Activated T-helper 17 cell treated with anti-CD3 and anti-CD28 coated beads, Interleukin-2, amount 50 U/mL, for 72 hours (primary cell): Measurements from ENCODE around the gene ASB11. TPM values are rescaled to one million over a fixed set of nuclear protein-coding genes. Genes with fewer than 3 reads are reported as not detected.
"Not testable (repeated sequence)": the region's sequence is repeated elsewhere in the genome, so short reads cannot be mapped to it uniquely, and the experiment has no call there.

Experiments
- ATAC-seq: fragments of 150-1000 bp; cut with Tn5 transposase; replicated peaks from 2 replicates; pipeline ENCODE4 v1.10.0; 2021; ENCODE audit warnings: mild to moderate bottlenecking, moderate library complexity
- H3K27ac Mint-ChIP-seq: one replicate; pipeline ENCODE4 v1.8.0; 2022; ENCODE audit warnings: mixed read lengths
- H3K27me3 Mint-ChIP-seq: one replicate; pipeline ENCODE4 v1.8.0; 2022; ENCODE audit warnings: mixed read lengths
- H3K36me3 Mint-ChIP-seq: one replicate; pipeline ENCODE4 v1.8.0; 2022; ENCODE audit warnings: low read depth, mild to moderate bottlenecking, mixed read lengths
- H3K4me1 Mint-ChIP-seq: one replicate; pipeline ENCODE4 v1.8.0; 2022; ENCODE audit warnings: mixed read lengths
- H3K4me3 Mint-ChIP-seq: one replicate; pipeline ENCODE4 v1.8.0; 2022; ENCODE audit warnings: mild to moderate bottlenecking, mixed read lengths
- H3K9me3 Mint-ChIP-seq: one replicate; pipeline ENCODE4 v1.8.0; 2022; ENCODE audit warnings: mixed read lengths
- total RNA-seq, 2 donors: library from RNA; stranded (reverse); gene quantifications; one replicate each; pipeline ENCODE4 v1.2.3, GENCODE V29; 2022

The ASB11 gene
- total RNA-seq, 2 donors from 2014 or later: not detected

DNA sequence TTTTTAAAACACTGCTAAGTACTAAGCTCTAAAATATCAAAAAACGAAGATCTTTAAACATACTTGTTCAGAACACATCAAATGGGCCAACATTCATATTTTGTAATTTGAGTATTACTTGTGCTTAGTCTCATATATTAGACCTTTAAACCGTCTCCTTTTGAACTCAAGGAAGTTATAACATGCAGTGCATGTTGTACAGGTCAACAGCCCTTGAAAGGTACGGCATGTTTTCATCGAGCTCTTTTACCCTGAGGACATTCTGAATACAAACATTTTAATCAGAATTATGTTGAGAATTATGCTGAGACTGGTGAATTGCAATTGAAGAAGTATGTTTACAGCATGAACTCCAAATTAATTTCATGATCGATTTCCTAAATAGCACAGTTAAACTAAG lies 7.0 kb upstream of the ASB11 start:
- Mint-ChIP-seq H3K4me3 (no peak overlapping the region), H3K36me3 (peaks cover 73% of the 10 kb centered on the region), H3K4me1 (no peaks in the 10 kb centered on the region), H3K27me3 (no peaks in the 10 kb centered on the region), H3K9me3 (no peaks in the 10 kb centered on the region), H3K27ac (no peak overlapping the region)
- no peak for ATAC-seq

DNA sequence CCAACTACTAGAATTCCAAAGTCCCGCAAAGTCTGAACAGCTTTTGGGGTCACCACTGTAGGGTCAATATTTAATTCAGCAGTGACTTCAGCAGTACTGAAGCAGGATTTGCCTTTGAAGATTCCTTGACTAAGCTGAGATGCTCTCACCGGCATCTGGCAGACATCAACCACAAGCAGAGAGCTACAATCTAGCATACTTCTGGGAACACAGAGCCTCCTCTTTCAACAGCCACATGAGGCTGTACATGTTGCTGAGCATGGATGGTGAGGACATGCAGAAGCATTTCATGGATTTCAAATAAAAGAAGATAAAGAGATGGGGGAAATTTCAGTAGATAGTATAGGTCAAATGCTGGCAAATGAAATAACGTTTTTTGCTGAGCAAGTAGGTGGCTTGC lies 6.6 kb upstream of the ASB11 start:
- no peak overlapping the region for H3K4me3 Mint-ChIP-seq
- peaks cover 71% of the 10 kb centered on the region for H3K36me3 Mint-ChIP-seq
- H3K27me3 Mint-ChIP-seq: no peaks in the 10 kb centered on the region
- H3K9me3 Mint-ChIP-seq: no peaks in the 10 kb centered on the region
- no peak overlapping the region for H3K27ac Mint-ChIP-seq
- no peak for ATAC-seq
- H3K4me1 Mint-ChIP-seq: no peaks in the 10 kb centered on the region

DNA sequence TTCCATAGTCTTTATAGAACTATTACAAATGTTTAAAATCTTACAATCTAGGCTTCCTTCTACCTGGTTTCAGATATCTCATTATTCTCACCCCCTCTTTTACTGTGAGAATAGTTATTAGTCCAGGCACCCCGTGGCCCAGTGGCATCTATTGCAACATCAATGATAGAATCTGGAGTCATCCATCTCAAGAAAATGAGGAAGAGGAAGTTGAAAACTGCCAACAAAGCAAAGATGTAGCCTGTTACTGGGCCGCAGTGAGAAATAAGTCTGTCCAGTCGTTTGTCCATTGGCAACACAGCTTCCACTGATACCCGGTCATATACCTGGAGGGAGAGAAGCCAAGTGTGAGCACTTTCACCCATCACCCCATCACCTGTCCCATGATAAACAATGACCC lies 6.0 kb upstream of the ASB11 start:
- H3K27ac Mint-ChIP-seq: no peak overlapping the region
- H3K4me1 Mint-ChIP-seq: no peaks in the 10 kb centered on the region
- ATAC-seq: no peak
- no peak overlapping the region for H3K4me3 Mint-ChIP-seq
- peaks cover 71% of the 10 kb centered on the region for H3K36me3 Mint-ChIP-seq
- no peaks in the 10 kb centered on the region for H3K9me3 Mint-ChIP-seq
- no peaks in the 10 kb centered on the region for H3K27me3 Mint-ChIP-seq

DNA sequence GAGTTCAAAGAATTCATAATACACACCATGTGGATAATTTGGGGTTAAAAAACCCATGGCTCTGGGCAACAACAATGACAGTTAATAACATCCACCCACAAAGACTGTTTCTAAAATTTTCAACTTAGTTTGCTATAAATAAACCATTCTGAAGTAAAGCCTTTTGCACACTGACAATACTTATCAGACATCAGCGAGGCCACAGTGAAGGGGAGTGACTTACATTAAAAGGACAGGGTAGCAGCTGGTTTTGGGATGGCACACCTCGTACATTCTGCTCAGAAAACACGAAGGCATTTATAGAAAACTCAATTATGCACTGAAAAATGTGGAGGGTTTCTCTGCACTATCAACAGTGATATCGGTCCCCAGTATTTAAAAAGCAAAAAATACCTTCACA lies 4.9 kb upstream of the ASB11 start:
- Mint-ChIP-seq H3K27ac (no peak overlapping the region), H3K27me3 (no peaks in the 10 kb centered on the region), H3K4me1 (no peaks in the 10 kb centered on the region), H3K4me3 (no peak overlapping the region), H3K36me3 (peaks cover 65% of the 10 kb centered on the region), H3K9me3 (no peaks in the 10 kb centered on the region)
- ATAC-seq: no peak

DNA sequence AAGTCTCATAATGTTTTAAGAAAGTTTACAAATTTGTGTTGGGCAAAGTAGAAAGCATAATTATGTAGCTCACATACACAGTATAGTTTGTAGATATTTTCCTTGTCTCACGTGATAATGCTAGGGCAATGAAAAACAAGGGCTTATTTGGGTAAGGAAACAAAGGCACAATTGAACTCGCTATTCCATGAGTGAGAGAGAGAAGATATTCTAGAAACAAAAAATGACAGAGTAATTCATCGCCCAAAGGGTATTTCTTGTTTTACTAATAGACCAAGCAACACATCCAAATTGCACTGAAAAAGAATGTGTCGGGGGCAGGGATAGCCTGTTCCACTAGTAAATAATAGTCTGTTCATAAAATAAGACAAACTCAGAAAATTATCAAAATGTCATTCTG lies 3.6 kb upstream of the ASB11 start:
- H3K4me1 Mint-ChIP-seq: no peaks in the 10 kb centered on the region
- H3K36me3 Mint-ChIP-seq: peaks cover 54% of the 10 kb centered on the region
- no peak overlapping the region for H3K4me3 Mint-ChIP-seq
- no peaks in the 10 kb centered on the region for H3K9me3 Mint-ChIP-seq
- no peak overlapping the region for H3K27ac Mint-ChIP-seq
- ATAC-seq: no peak
- H3K27me3 Mint-ChIP-seq: no peaks in the 10 kb centered on the region

DNA sequence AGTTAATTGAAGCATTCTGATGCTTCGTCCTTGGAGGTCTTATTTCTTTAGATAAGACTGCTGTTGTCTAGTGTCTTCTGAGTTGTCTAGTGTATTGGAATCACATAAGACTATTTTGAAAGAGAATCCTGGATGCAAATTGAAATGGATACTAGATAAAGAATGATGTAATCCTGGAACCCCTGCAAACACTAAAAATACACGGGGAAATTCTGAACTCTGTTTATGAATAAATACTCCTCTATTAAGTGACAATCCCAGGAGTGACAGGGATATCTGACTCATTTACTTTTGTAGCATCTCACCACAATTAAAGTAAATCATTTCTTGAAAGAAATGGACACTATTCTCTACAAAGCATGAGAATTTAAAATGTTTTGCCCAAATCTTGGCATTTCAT lies 968 bp downstream of the ASB11 start:
- Mint-ChIP-seq H3K4me1 (no peaks in the 10 kb centered on the region), H3K4me3 (no peak overlapping the region), H3K27me3 (no peaks in the 10 kb centered on the region), H3K9me3 (no peaks in the 10 kb centered on the region), H3K27ac (no peak overlapping the region), H3K36me3 (peaks cover 11% of the 10 kb centered on the region)
- no peak for ATAC-seq

DNA sequence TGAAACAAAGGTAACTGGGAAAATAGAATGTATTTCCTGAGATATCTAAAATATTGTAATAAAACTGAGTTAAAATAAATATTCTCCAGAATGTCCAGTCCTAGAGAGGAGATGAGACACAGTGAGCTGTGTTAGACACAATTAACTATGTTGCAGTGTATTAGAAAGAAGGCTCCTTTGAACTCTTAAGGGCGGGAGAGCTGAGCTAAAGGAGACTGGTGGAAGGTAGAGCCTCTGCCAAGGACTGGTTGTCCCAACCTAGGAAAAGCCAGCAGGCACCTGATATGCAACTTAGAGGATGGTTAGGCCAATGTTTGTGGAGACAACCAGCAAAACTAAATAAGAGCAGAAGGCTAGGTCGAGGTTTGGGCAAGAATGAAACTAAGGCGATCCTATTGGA lies 4.3 kb downstream of the ASB11 start:
- Mint-ChIP-seq H3K9me3 (no peaks in the 10 kb centered on the region), H3K4me1 (no peaks in the 10 kb centered on the region), H3K4me3 (no peak overlapping the region), H3K27me3 (no peaks in the 10 kb centered on the region), H3K27ac (no peak overlapping the region), H3K36me3 (no peaks in the 10 kb centered on the region)
- no peak for ATAC-seq

DNA sequence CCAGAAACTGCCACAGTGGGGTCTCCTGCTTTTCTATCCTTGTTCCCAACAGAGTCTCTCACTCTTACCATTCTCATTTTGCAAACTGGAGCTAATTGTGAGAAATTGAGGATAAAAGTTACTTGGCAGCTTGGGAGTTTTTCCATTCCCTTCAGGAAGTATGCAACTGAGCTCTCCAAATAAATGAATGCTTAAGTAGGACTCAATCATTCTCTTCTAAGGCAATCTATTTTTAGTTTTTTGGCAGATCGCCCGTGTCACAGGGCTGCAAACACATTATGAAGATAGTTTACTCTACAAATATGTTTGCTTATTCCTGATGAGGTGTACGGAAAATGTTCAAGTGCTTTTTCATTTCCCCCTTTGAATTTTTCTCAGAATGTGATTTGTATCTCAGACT lies 5.3 kb downstream of the ASB11 start:
- no peaks in the 10 kb centered on the region for H3K9me3 Mint-ChIP-seq
- no peaks in the 10 kb centered on the region for H3K36me3 Mint-ChIP-seq
- H3K4me3 Mint-ChIP-seq: no peak overlapping the region
- H3K4me1 Mint-ChIP-seq: no peaks in the 10 kb centered on the region
- ATAC-seq: no peak
- no peaks in the 10 kb centered on the region for H3K27me3 Mint-ChIP-seq
- no peak overlapping the region for H3K27ac Mint-ChIP-seq

DNA sequence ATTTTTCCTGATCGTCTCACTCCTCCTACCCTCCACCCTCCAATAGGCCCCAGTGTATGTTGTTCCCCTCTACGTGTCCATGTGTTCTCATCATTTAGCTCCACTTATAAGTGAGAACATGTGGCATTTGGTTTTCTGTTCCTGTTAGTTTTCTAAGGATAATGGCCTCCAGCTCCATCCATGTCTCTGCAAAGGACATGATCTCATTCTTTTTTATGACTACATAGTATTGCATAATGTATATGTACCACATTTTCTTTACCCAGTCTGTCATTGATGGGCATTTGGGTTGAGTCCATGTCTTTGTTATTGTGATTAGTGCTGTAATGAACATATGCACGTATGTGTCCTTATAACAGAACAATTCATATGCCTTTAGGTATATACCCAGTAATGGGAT lies 9.5 kb downstream of the ASB11 start:
- H3K27ac Mint-ChIP-seq, H3K4me3 Mint-ChIP-seq, H3K4me1 Mint-ChIP-seq, H3K9me3 Mint-ChIP-seq, H3K27me3 Mint-ChIP-seq, H3K36me3 Mint-ChIP-seq, ATAC-seq: not testable (repeated sequence)

DNA sequence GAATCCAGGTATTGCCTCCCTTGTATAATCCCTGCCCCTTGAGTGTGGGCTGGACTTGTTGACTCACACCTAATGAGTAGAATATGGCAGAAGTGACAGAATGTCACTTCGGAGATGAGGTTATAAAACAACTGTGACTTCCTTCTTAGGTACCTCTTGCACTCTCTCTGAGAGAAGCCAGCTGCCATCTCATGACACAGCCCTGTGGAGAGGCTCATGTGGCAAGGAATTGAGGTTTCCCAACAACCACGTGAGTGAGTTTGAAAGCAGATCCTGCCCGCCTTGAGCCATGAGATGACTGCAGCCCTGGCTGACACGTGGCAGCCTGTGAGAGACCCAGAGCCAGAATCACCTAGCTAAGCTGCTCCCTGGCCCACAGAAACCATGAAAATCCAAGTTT lies 13.5 kb downstream of the ASB11 start:
- H3K27ac Mint-ChIP-seq: peak overlapping the region; percentile 74
- no peak overlapping the region for H3K4me3 Mint-ChIP-seq
- peak; percentile 96 for ATAC-seq
- H3K4me1 Mint-ChIP-seq: no peaks in the 10 kb centered on the region
- no peaks in the 10 kb centered on the region for H3K36me3 Mint-ChIP-seq
- H3K9me3 Mint-ChIP-seq: no peaks in the 10 kb centered on the region
- no peaks in the 10 kb centered on the region for H3K27me3 Mint-ChIP-seq

DNA sequence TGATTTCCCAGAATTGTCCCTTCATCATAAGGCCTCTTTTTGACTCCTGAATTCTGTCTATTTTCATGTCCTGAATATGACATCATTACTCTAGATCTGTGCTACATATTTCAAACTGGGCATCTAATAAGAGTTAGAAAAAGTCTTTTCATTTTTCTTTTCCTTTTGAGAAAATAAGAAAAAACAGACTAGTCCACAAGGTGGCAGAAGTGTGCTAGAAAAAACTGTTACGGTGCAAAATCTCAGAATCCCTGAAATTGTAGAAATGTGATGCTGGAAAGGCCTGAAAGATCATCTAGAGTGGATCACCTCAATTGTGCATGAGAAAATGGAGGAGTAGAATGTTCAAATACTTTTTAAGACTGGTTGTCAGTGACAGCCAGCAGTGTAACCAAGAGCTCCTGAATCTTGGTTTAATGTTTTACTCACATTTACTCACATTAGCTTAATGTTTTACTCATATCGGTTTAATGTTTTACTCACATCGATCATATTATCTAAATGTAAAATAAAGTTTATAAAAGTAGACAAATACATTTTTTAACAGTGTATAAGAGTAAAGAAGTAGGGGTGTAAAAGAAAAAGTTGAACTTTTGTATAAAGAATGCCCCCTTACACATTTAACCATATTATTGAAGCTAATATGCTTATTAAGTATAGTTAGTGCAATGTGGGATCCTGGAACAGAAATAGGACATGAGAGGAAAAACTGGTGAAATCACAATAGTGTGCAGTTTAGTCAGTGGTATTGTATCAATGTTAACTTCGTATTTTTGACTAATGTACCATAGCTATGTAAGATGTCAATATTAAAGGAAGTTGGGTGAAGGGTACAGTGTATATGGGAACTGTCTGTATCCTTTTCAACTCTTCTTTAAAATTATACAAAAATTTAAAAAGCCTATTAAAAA lies 15.2 kb downstream of the ASB11 start:
- ATAC-seq: no peak
- Mint-ChIP-seq H3K4me3 (no peak overlapping the region), H3K4me1 (no peaks in the 10 kb centered on the region), H3K27me3 (no peaks in the 10 kb centered on the region), H3K9me3 (no peaks in the 10 kb centered on the region), H3K36me3 (no peaks in the 10 kb centered on the region), H3K27ac (no peak overlapping the region)

DNA sequence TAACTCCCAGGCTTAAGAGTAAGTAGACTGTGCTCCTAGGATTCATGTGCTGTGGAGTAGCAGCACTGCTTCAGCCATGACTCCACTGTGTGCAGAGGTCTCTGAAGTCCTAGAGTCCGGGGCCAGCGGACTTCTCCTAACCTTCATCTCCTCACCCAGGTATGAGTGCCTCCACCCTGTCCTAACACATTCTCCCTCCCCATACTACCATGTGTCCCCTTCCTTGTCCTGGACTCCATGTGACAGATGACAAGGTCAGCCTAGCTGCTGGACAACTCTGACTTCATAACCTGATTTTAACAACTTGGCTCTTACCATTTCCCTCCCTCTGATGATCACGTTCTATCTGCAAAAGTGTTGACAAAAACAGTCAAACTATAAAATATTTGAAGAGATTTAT lies 16.7 kb downstream of the ASB11 start:
- Mint-ChIP-seq H3K36me3 (no peaks in the 10 kb centered on the region), H3K4me3 (no peak overlapping the region), H3K27me3 (no peaks in the 10 kb centered on the region), H3K4me1 (no peaks in the 10 kb centered on the region), H3K9me3 (no peaks in the 10 kb centered on the region), H3K27ac (no peak overlapping the region)
- no peak for ATAC-seq

DNA sequence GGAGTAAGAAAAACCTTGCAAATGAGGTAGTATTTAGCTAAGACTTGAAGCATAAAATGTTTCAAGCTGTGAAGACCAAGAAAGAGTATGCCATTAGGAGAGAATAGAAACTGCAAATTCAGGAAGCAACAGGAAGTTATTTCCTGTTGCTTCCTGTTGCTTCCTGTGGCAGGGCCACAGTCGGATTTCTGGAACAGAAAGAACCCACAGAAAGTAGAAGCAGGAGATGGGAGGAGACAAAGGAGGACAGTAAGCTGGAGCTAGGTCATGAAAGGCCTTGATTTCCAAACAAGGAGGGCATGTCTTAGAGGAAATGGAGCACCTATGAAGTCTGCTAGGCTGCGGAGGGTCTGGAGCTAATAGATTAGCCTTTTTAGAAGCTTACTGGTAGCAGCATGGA lies 17.2 kb downstream of the ASB11 start:
- Mint-ChIP-seq H3K4me1 (no peaks in the 10 kb centered on the region), H3K27me3 (no peaks in the 10 kb centered on the region)
- ATAC-seq: no peak

DNA sequence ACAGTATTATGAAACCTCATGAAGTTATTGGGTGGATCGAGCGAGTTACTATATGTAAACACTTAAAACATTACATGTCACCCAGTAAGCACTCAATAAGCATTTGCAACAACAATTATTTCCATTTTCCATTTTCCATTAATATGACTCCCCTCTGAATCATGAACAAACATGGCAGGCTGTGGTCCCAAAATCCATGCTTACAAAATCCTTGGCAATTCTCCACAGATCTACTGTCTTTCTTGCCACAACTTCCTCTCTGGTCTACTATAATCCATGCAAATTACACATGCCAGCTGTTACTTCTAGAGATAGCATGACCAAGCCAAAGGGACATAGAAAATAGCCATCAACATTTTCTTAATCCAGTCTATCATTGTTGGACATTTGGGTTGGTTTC lies 22.0 kb downstream of the ASB11 start:
- Mint-ChIP-seq H3K27me3 (no peaks in the 10 kb centered on the region), H3K4me1 (no peaks in the 10 kb centered on the region), H3K4me3 (no peak overlapping the region), H3K36me3 (no peaks in the 10 kb centered on the region), H3K9me3 (no peaks in the 10 kb centered on the region), H3K27ac (no peak overlapping the region)
- no peak for ATAC-seq

More for the DNA sequence above, 17.2 kb downstream of the ASB11 start:
- Mint-ChIP-seq H3K27ac (no peak overlapping the region), H3K9me3 (no peaks in the 10 kb centered on the region), H3K36me3 (no peaks in the 10 kb centered on the region), H3K4me3 (no peak overlapping the region)

DNA sequence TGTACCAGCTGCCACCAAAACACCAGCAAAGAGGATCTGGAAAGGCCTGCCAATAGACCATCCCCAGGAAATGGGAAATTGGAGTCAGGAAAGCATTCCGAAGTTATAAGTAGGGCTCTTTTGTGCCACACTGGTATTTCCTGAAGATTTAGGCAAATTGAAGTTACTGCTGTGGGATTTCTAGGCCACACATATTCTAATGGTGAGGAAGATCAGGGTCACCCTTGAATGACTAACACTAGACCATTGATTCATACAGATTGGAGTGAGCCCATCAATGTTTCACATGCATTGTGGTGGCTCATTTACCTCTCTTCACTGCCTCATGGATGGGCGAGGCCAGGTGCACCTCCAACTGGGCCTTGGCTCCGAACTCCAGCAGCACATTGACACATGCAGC lies 22.6 kb downstream of the ASB11 start:
- no peaks in the 10 kb centered on the region for H3K9me3 Mint-ChIP-seq
- H3K27ac Mint-ChIP-seq: no peak overlapping the region

DNA sequence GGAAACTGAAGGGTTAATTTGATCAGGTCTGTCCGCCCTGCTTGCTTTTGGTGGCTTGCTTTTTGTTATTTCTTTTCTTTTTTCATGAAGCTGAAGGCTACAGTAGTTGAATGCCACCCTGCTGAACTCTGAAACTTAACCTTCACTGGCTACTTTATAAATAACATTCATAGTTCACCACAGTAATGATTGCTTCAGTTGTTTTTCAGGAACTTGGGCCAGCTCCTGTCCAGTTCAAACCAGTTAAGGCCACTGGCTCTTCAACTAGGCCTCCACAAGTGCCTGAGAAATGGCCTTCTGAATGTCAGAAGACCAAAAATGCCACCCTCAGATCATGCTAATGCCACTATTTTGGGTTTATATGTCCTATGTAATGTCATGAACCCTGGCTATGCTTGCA lies 37.8 kb downstream of the ASB11 start:
- Mint-ChIP-seq H3K4me1 (no peaks in the 10 kb centered on the region), H3K36me3 (no peaks in the 10 kb centered on the region), H3K27me3 (peaks cover 8% of the 10 kb centered on the region), H3K9me3 (no peaks in the 10 kb centered on the region), H3K4me3 (no peak overlapping the region), H3K27ac (no peak overlapping the region)
- no peak for ATAC-seq

More for the DNA sequence above, 22.6 kb downstream of the ASB11 start:
- H3K4me1 Mint-ChIP-seq: no peaks in the 10 kb centered on the region
- H3K27me3 Mint-ChIP-seq: no peaks in the 10 kb centered on the region
- no peak for ATAC-seq
- H3K36me3 Mint-ChIP-seq: no peaks in the 10 kb centered on the region
- no peak overlapping the region for H3K4me3 Mint-ChIP-seq
